ENCODE data around the gene KRT74.

- TF ChIP-seq CTCF (IDR thresholded peaks at IDR 0.05) = no peak
- TF ChIP-seq POLR2A (IDR thresholded peaks at IDR 0.05) = no peak
Measured at GRCh38 chr12:52519387-52519703, 54.3 kb downstream of the KRT74 start.
